Measurements from ENCODE around the gene UBE2H.

GRCh38 chr7:129898007-129898406 lies 54.8 kb downstream of the UBE2H start:
- TF ChIP-seq NFRKB (IDR thresholded peaks at IDR 0.05) = no peak
- no peak for TF ChIP-seq FOXM1 (IDR thresholded peaks at IDR 0.05; ENCODE audit: borderline replicate concordance)
- TF ChIP-seq TARDBP (IDR thresholded peaks at IDR 0.05) = no peak
- TF ChIP-seq SUZ12 (IDR thresholded peaks at IDR 0.05) = no peak
- no peak for TF ChIP-seq LEF1 (IDR thresholded peaks at IDR 0.05; ENCODE audit: borderline replicate concordance)
- TF ChIP-seq FOXK2 (IDR thresholded peaks at IDR 0.05) = no peak
